Prostate gland (tissue), 2 donors: ENCODE results near the gene HSPG2. TPM values are rescaled to one million over a fixed set of nuclear protein-coding genes. Genes with fewer than 3 reads are reported as not detected.
"Not testable (repeated sequence)": the region's sequence is repeated elsewhere in the genome, so short reads cannot be mapped to it uniquely, and the experiment has no call there.

ENCODE experiments used
- DNase-seq: peaks from one replicate; pipeline ENCODE4 v3.0.0-alpha.2; 2019; ENCODE audit warnings: low spot score
- H3K27ac ChIP-seq, 2 donors: fragments of 200-600 bp; sonication (generic); 2 replicates each; pipeline ENCODE4 v1.5.1; 2017 to 2019
- H3K27me3 ChIP-seq: fragments of 200-600 bp; sonication (generic); replicated peaks from 2 replicates; pipeline ENCODE4 v1.5.1; 2019; ENCODE audit not compliant: insufficient read depth
- H3K36me3 ChIP-seq, 2 donors: fragments of 200-600 bp; sonication (generic); 1 replicate in 1 of 2; 2 replicates in 1 of 2; pipeline versions ENCODE4 v1.5.1 to v1.8.1; 2017 to 2019
- H3K4me1 ChIP-seq: fragments of 200-600 bp; sonication (generic); replicated peaks from 2 replicates; pipeline ENCODE4 v1.5.1; 2019
- H3K4me3 ChIP-seq, 2 donors: fragments of 200-600 bp; sonication (generic); 2 replicates each; pipeline ENCODE4 v1.5.1; 2017 to 2019
- H3K9me3 ChIP-seq: fragments of 200-600 bp; sonication (generic); 2 replicates; pipeline ENCODE4 v1.5.1; 2017
- CTCF ChIP-seq, 4 experiments: fragments of 200-600 bp in 2 of 4; fragments of 450-650 bp in 2 of 4; sonication (generic) in 2 of 4; IDR thresholded peaks; 1 replicate in 3 of 4; 2 replicates in 1 of 4; pipeline ENCODE4 v1.5.1; 2016 to 2019; ENCODE audit warnings: antibody characterized with exemption in 4 of 4, mild to moderate bottlenecking in 2 of 4, moderate library complexity in 2 of 4
- POLR2A ChIP-seq: fragments of 450-650 bp; IDR thresholded peaks from one replicate; pipeline ENCODE4 v1.6.1; 2016; ENCODE audit warnings: antibody characterized with exemption, mild to moderate bottlenecking
- POLR2AphosphoS5 ChIP-seq: sonication (generic); formaldehyde crosslinking; IDR thresholded peaks from one replicate; pipeline ENCODE4 v1.6.1; 2017; ENCODE audit warnings: antibody characterized with exemption
- WGBS: methylation state at CpG from one replicate; pipeline ENCODE4 v1.1.5; 2018; 5-methylcytosine and 5-hydroxymethylcytosine counted together
- intact Hi-C: fragments of 100-400 bp; cut with DNase I; formaldehyde crosslinking; loops from one replicate; pipeline ENCODE4 v1.14.2; 2022
- total RNA-seq, 2 donors: library from RNA; depleted of rRNA; stranded (reverse); fragments of >200 nt; gene quantifications; one replicate each; pipeline ENCODE4 v1.1.0, GENCODE V29; 2016

The HSPG2 gene
- total RNA-seq, 2 donors from 2014 or later, result 135 to 257 TPM

GRCh38 chr1:21922090-21923013 lies 14.8 kb downstream of the HSPG2 start:
- Histone ChIP-seq H3K4me3 (no peak overlapping the region), H3K27me3 (no peaks in the 10 kb centered on the region), H3K4me1 (no peaks in the 10 kb centered on the region), H3K36me3 (no peaks in the 10 kb centered on the region), H3K27ac (peak overlapping the region; percentile 83 to 84), H3K9me3 (no peaks in the 10 kb centered on the region)
- intact Hi-C loops, result no loop called here
- TF ChIP-seq POLR2AphosphoS5, result no peak
- no peak for TF ChIP-seq CTCF (IDR thresholded peaks at IDR 0.05)
- no peak for TF ChIP-seq POLR2A
- WGBS, result 60% methylated on average over 15 of the region's 15 CpGs
- no peak for DNase-seq

- intact Hi-C loops, result no loop called here
Observed at GRCh38 chr1:21921100-21921875, 15.8 kb downstream of the HSPG2 start.

GRCh38 chr1:21919520-21919919 lies 17.6 kb downstream of the HSPG2 start:
- Histone ChIP-seq H3K36me3 (no peaks in the 10 kb centered on the region), H3K4me1 (peaks cover 6% of the 10 kb centered on the region), H3K27me3 (no peaks in the 10 kb centered on the region), H3K27ac (peak overlapping the region; percentile 83 to 84), H3K4me3 (no peak overlapping the region), H3K9me3 (no peaks in the 10 kb centered on the region)
- no peak for TF ChIP-seq POLR2AphosphoS5
- no peak for TF ChIP-seq POLR2A
- no peak for TF ChIP-seq CTCF (IDR thresholded peaks at IDR 0.05)
- no peak for DNase-seq
- 66% methylated on average over 7 of the region's 7 CpGs for WGBS
- intact Hi-C loops, result no loop called here

More at GRCh38 chr1:21921100-21921875, 15.8 kb downstream of the HSPG2 start:
- H3K36me3 ChIP-seq, result no peaks in the 10 kb centered on the region
- H3K27me3 ChIP-seq, result no peaks in the 10 kb centered on the region
- DNase-seq, result no peak
- H3K27ac ChIP-seq, result peak overlapping the region; percentile 83 to 84
- TF ChIP-seq POLR2AphosphoS5 (no peak), CTCF (IDR thresholded peaks at IDR 0.05) (no peak), POLR2A (no peak)
- no peak overlapping the region for H3K4me3 ChIP-seq
- H3K9me3 ChIP-seq, result no peaks in the 10 kb centered on the region
- 72% methylated on average over 11 of the region's 11 CpGs for WGBS
- no peaks in the 10 kb centered on the region for H3K4me1 ChIP-seq

GRCh38 chr1:21917239-21917631 lies 19.9 kb downstream of the HSPG2 start:
- H3K4me1 ChIP-seq, H3K27me3 ChIP-seq, DNase-seq, intact Hi-C loops, H3K9me3 ChIP-seq, H3K36me3 ChIP-seq, H3K4me3 ChIP-seq: not testable (repeated sequence)
- WGBS, result 92% methylated on average over 6 of the region's 6 CpGs
- H3K27ac ChIP-seq, result peak overlapping the region in 1 of 2 donors; percentile 19

- intact Hi-C loops, result no loop called here
- WGBS, result 91% methylated on average over 20 of the region's 20 CpGs
- H3K27ac ChIP-seq, result no peak overlapping the region
- H3K36me3 ChIP-seq, result no peaks in the 10 kb centered on the region
- H3K4me1 ChIP-seq, result peaks cover 8% of the 10 kb centered on the region
- TF ChIP-seq CTCF (IDR thresholded peaks at IDR 0.05) (no peak), POLR2A (no peak), POLR2AphosphoS5 (no peak)
- DNase-seq, result no peak
- H3K27me3 ChIP-seq, result no peaks in the 10 kb centered on the region
- no peak overlapping the region for H3K4me3 ChIP-seq
- H3K9me3 ChIP-seq, result no peaks in the 10 kb centered on the region
Observed at GRCh38 chr1:21916447-21917238, 20.5 kb downstream of the HSPG2 start.
